Vagina (tissue), 2 donors: Measurements from ENCODE around the gene KIF16B.

ENCODE experiments used
- POLR2AphosphoS5 ChIP-seq, 2 donors: sonication (generic); formaldehyde crosslinking; IDR thresholded peaks; one replicate each; pipeline ENCODE4 v1.9.0; 2017; ENCODE audit warnings: antibody characterized with exemption in 2 of 2, mild to moderate bottlenecking in 2 of 2, low read depth in 1 of 2; ENCODE audit not compliant: insufficient read depth in 1 of 2
- TF ChIP-seq, protein P1 (sequence below), 3 experiments: fragments of 450-650 bp in 2 of 3; fragments of 200-600 bp in 1 of 3; sonication (generic) in 1 of 3; IDR thresholded peaks; one replicate each; pipeline ENCODE4 v1.5.1; 2017 to 2019; ENCODE audit warnings: antibody characterized with exemption in 3 of 3, mild to moderate bottlenecking in 2 of 3, moderate library complexity in 2 of 3

DNA sequence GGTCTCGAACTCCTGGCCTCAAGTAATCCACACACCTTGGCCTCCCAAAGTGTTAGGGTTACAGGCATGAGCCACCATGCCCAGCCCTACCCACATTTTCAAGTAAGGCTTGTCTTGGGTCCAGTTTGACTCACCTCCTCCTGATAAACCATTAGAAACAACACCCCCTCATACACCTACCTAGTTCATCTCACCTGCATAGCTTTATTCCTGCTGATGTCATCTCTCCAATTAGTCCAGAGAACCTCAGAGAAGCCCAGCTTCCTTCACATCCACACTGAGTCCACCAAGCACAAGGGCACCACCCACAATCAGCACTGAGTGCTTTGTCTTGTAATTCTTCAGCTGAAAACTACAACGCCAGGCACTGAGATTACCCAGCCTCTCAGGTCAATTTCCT, 35.3 kb downstream of the KIF16B start:
- TF ChIP-seq, protein P1, sequence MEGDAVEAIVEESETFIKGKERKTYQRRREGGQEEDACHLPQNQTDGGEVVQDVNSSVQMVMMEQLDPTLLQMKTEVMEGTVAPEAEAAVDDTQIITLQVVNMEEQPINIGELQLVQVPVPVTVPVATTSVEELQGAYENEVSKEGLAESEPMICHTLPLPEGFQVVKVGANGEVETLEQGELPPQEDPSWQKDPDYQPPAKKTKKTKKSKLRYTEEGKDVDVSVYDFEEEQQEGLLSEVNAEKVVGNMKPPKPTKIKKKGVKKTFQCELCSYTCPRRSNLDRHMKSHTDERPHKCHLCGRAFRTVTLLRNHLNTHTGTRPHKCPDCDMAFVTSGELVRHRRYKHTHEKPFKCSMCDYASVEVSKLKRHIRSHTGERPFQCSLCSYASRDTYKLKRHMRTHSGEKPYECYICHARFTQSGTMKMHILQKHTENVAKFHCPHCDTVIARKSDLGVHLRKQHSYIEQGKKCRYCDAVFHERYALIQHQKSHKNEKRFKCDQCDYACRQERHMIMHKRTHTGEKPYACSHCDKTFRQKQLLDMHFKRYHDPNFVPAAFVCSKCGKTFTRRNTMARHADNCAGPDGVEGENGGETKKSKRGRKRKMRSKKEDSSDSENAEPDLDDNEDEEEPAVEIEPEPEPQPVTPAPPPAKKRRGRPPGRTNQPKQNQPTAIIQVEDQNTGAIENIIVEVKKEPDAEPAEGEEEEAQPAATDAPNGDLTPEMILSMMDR (IDR thresholded peaks at IDR 0.05), result no peak
- no peak for TF ChIP-seq POLR2AphosphoS5 (IDR thresholded peaks at IDR 0.05; ENCODE audit: insufficient read depth in 1 of 2, low read depth in 1 of 2)
